D721Med (cell line): Measurements from ENCODE around the gene MEX3C.
A peak's percentile ranks its signal among the peaks of the same experiment; 100 is the strongest.

ENCODE experiments used
- DNase-seq: peaks from one replicate; pipeline ENCODE4 v3.0.0; 2011; ENCODE audit warnings: low spot score; ENCODE audit not compliant: insufficient read length
- FAIRE-seq: peaks from 2 replicates; lab custom pipeline; 2011; peaks lifted over from hg19 to GRCh38; lab: Jason Lieb, UNC
- TF ChIP-seq, protein P1 (sequence below): IDR thresholded peaks from 2 replicates; pipeline ENCODE4 v1.5.1; 2012; ENCODE audit warnings: mild to moderate bottlenecking, control low read depth; ENCODE audit not compliant: insufficient read depth; ENCODE audit errors: missing control alignments

The MEX3C gene

DNA sequence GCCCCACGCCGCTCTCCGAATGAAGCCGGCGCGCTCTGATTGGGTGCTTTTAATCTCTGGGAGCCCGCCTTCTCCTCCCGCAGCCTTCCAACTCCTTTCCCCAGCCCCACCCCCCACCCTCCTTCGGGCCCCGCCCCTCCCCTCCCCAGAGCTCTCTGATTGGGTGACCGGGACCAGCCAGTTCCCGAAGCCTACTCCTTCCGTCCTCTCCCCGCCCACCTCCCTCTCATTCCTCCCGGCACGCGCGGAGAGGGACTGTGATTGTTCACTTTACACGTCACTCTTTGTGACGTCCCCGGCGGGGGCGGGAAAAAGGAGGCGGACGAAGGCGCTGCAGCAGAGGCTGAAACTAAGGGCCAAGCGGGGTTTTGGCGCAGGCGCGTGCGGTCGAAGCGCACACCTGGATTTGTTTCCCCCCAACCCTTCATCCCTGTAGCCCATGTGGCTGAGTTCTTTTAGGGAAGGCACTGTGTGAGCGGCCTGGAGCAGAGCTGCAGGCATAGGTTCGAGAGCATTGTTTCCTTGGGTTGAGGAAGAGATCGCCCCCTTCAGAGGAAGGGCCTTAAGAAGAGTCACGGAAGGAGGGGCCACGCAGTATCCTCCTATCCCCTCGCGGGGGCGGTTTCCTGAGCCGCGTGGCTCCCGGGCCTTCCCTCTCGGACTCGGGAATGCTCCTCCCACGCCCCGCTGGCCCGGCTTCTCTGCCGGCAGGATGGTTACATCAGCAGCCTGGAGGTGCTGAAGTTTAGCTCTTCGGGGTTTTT lies at the start of gene MEX3C:
Gene MEX3C (minus strand): TSS at position 21 of the 764 bp plus-strand sequence. CDS start 361 bp downstream, outside the sequence.
- DNase-seq (peak; percentile 64), FAIRE-seq (peak; percentile 74)
- TF ChIP-seq, protein P1, sequence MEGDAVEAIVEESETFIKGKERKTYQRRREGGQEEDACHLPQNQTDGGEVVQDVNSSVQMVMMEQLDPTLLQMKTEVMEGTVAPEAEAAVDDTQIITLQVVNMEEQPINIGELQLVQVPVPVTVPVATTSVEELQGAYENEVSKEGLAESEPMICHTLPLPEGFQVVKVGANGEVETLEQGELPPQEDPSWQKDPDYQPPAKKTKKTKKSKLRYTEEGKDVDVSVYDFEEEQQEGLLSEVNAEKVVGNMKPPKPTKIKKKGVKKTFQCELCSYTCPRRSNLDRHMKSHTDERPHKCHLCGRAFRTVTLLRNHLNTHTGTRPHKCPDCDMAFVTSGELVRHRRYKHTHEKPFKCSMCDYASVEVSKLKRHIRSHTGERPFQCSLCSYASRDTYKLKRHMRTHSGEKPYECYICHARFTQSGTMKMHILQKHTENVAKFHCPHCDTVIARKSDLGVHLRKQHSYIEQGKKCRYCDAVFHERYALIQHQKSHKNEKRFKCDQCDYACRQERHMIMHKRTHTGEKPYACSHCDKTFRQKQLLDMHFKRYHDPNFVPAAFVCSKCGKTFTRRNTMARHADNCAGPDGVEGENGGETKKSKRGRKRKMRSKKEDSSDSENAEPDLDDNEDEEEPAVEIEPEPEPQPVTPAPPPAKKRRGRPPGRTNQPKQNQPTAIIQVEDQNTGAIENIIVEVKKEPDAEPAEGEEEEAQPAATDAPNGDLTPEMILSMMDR = no peak

DNA sequence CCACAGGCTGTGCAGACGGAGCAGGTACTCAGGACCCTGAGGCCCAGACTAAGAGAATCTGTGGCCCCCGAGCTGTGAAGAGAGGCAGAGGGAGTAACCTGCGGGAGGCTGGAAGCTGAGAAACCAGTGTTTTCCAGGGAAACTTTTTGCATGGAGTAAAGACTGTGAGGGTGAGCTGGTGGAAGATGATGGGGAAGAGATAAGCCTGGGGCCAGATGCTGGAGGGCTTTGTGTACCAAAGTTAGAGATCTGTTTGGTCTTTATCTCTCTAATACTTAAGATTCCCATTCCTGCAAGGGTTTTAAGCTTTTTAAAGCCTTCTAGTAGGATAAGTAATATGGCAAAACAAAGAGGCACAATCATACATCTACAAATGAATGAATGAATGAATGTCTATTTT lies 43.7 kb upstream of the MEX3C start:
- TF ChIP-seq, protein P1 = no peak
- DNase-seq = no peak
- FAIRE-seq = peak; percentile 11

DNA sequence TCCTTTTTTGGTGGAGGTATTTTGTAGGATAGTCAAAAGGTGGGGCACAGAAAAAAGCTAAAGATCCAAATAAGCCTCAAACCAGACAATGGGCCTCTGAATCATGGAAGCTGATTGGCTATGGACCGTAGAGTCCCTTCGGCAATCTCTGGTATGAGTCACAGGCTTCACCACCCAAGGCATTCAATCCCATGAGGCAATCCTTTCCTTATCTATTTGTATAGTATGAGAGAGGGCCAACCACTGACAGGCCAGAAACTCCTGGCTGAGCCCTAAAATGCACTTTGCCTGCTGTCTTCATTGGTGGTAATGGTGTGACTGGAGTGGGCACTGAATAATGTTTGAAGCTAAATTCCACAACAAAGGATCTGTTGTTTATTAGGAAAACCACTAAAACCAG lies 38.7 kb upstream of the MEX3C start:
- TF ChIP-seq, protein P1 = no peak
- no peak for FAIRE-seq
- DNase-seq = no peak

DNA sequence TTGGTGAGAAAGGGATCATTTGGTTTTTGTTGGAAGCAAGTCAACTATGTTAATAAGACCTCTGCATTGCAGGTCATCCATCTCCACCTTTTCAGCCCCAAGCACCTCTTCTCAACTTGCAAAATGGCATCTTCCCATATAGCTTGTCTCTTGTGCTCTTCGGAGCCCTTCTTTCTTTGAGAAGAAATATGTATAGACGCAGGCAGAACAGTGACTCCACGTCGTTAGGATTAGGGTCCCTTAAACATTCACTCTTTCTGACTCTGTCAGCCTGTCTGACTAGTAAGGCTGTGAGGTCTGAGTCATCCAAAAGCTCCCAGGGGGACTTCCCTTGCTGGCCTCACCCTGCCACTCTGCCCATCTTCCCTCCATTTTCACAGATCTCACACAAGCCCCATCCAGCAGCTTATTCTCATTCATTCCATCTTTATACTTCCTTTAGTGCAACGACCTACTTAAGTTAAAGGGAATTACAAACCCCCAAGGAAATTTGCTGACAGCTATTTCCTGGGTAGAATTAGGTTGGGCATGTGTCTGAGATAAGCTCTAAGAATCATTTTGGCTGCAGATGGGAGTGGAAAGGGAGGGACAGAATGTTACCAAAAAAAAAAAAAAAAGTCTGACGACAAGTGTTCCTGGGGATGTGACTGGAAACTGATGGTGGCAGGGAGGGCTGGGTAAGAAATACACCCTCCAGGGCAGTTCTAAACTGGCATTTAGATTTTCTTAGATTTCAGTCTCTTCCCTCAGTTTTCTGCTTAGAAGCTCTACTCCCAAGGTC lies 37.7 kb upstream of the MEX3C start:
- TF ChIP-seq, protein P1 = no peak
- DNase-seq (no peak), FAIRE-seq (no peak)

DNA sequence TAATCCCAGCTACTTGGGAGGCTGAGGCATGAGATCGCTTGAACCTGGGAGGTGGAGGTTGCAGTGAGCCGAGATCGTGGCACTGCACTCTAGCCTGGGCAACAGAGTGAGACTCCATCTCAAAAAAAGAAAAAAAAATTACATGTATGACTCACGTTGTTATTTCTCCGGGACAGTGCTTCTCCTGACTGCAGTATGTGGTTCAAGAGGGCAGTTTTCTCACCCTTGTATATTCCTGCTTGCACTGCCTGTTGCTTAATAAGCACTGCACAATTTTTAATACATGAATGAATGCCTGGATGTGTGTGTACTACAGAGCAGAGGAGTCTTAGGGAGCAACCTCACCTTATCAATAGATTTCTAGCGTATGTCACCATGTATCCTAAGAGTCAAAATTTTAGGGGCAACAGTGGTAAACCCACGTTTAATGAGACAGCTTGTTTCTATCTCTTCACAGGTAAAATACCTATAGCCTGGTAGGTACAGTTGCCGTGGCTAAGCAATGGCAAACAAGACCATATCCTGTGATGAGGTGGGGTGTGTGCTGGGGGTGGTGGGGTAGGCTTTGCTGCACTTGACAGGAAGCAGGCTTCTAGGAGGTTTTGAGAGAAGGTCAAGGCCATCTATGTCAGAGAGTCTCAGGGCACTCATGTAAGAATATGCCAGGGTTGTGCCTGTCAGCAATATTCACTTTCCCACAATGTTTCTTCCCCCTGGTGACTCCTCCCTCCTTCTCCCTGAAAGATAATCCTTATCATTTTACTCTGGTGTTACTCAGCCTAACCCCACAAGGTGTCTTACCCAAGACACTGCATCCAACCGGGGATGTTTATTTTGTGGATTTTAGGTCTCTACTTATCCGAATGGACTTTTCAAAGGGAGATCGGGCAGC lies 36.9 kb upstream of the MEX3C start:
- FAIRE-seq = no peak
- no peak for DNase-seq
- TF ChIP-seq, protein P1 = no peak

DNA sequence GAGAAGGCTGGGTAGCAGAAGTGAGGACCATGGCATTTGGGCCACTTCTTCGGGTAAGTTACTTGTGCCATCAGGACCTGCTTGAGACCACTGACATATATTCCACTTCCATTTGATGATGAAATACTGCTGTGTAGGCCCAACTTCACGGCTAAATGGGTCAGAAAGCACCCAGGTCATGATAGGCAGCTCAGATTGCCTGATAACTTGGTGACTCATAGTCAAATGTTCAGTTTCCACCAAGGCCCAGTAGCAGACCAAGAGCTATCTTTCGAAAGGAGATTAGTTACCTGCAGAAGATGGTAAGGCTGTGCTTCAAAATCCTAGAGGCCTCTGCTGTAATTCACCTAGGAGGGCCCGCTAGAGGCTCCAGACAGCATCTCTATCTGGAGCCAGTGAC lies 31.8 kb upstream of the MEX3C start:
- TF ChIP-seq, protein P1 = no peak
- no peak for FAIRE-seq

More for the DNA sequence above, 31.8 kb upstream of the MEX3C start:
- DNase-seq = no peak
